K562 (cell line): ENCODE results near the gene NSMF. TPM values are rescaled to one million over a fixed set of nuclear protein-coding genes. Genes with fewer than 3 reads are reported as not detected.
A peak's percentile ranks its signal among the peaks of the same experiment; 100 is the strongest.

Source experiments
- CBX1 ChIP-seq: sonication (generic); IDR thresholded peaks from 2 replicates; pipeline ENCODE4 v1.6.1; 2016; ENCODE audit warnings: antibody characterized with exemption, low read depth, mild to moderate bottlenecking
- ELF1 ChIP-seq: fragments of 200-800 bp; sonication (Bioruptor generic); IDR thresholded peaks from 2 replicates; pipeline ENCODE4 v1.6.1; 2016; ENCODE audit warnings: missing genetic modification characterization, missing compliant biosample characterization
- FOXJ2 ChIP-seq: fragments of 200-800 bp; sonication (Bioruptor generic); IDR thresholded peaks from 2 replicates; pipeline ENCODE4 v1.6.1; 2016; ENCODE audit warnings: missing genetic modification characterization, missing compliant biosample characterization
- HCFC1 ChIP-seq: IDR thresholded peaks from 2 replicates; pipeline ENCODE4 v1.6.1; 2012; ENCODE audit warnings: low read depth, low read length, improper control_type of control experiment
- HNRNPLL ChIP-seq: fragments of 200-400 bp; formaldehyde crosslinking; IDR thresholded peaks from 2 replicates; pipeline ENCODE4 v1.6.1; 2017; ENCODE audit warnings: low read length, low read depth, mild to moderate bottlenecking; ENCODE audit not compliant: poor library complexity, severe bottlenecking
- LARP7 ChIP-seq: fragments of 450-650 bp; IDR thresholded peaks from 2 replicates; pipeline ENCODE4 v1.6.1; 2016
- MAZ ChIP-seq, 2 experiments: fragments of 450-650 bp in 1 of 2; sonication (generic) in 1 of 2; formaldehyde crosslinking; IDR thresholded peaks in 1 of 2; conservative IDR thresholded peaks in 1 of 2; 2 replicates each; pipeline versions ENCODE4 v1.4.0 to v1.5.0; 2020; ENCODE audit warnings: mild to moderate bottlenecking in 1 of 2, missing genetic modification reagents in 1 of 2
- NFE2L1 ChIP-seq: fragments of 450-650 bp; IDR thresholded peaks from 2 replicates; pipeline ENCODE4 v1.6.1; 2016; ENCODE audit warnings: missing genetic modification characterization, low read depth, mild to moderate bottlenecking, missing compliant biosample characterization, moderate library complexity, borderline replicate concordance
- NRF1 ChIP-seq, 2 experiments: fragments of 450-650 bp; IDR thresholded peaks in 1 of 2; conservative IDR thresholded peaks in 1 of 2; 2 replicates each; pipeline ENCODE4 v1.6.1; 2014; ENCODE audit warnings: mild to moderate bottlenecking in 2 of 2
- PCBP1 ChIP-seq: fragments of 200-400 bp; formaldehyde crosslinking; IDR thresholded peaks from 2 replicates; pipeline ENCODE4 v1.6.1; 2018; ENCODE audit warnings: mild to moderate bottlenecking, low read depth, low read length; ENCODE audit not compliant: poor library complexity, severe bottlenecking
- RBM15 ChIP-seq: fragments of 200-400 bp; formaldehyde crosslinking; IDR thresholded peaks from 2 replicates; pipeline ENCODE4 v1.6.1; 2018; ENCODE audit warnings: mild to moderate bottlenecking, low read length, moderate library complexity; ENCODE audit not compliant: insufficient read depth
- SRSF9 ChIP-seq: fragments of 200-400 bp; formaldehyde crosslinking; IDR thresholded peaks from 2 replicates; pipeline ENCODE4 v1.6.1; 2017; ENCODE audit warnings: low read depth, low read length, borderline replicate concordance
- TEAD4 ChIP-seq, 2 experiments: sonication (generic) in 1 of 2; formaldehyde crosslinking in 1 of 2; IDR thresholded peaks; 2 replicates each; pipeline versions ENCODE4 v1.6.1 to v1.8.0; 2012 to 2022; ENCODE audit warnings: borderline replicate concordance in 1 of 2, inconsistent platforms in 1 of 2, low read length in 1 of 2, mild to moderate bottlenecking in 1 of 2, missing genetic modification reagents in 1 of 2
- ZBTB40 ChIP-seq, 2 experiments: fragments of 450-650 bp in 1 of 2; sonication (generic) in 1 of 2; formaldehyde crosslinking in 1 of 2; IDR thresholded peaks; 2 replicates each; pipeline versions ENCODE4 v1.7.1 to v1.9.0; 2016 to 2022; ENCODE audit warnings: inconsistent platforms in 1 of 2, mild to moderate bottlenecking in 1 of 2, missing genetic modification reagents in 1 of 2
- ZNF165 ChIP-seq: fragments of 250-450 bp; sonication (Bioruptor Pico); IDR thresholded peaks from 2 replicates; pipeline ENCODE4 v1.4.0; 2020; ENCODE audit warnings: borderline replicate concordance
- ZNF263 ChIP-seq: sonication (generic); formaldehyde crosslinking; IDR thresholded peaks from 2 replicates; pipeline ENCODE4 v1.8.0; 2022; ENCODE audit warnings: mild to moderate bottlenecking, missing genetic modification reagents, borderline replicate concordance
- polyA plus RNA-seq, 8 experiments: library from polyadenylated mRNA; depleted of rRNA in 4 of 8; stranded (reverse) in 5 of 8; unstranded in 3 of 8; fragments of >200 nt; fragmentation: Nextera tagmentation in 2 of 8; fragmentation: Illumina TruSeq in 1 of 8; extraction: Ambion mirVana in 2 of 8; extraction: Trizol in 1 of 8; gene quantifications; 2 replicates each; pipeline versions ENCODE4 v1.2.1 to v1.2.3, GENCODE V29; 2011 to 2014; ENCODE audit warnings: inconsistent platforms in 1 of 8, missing spikeins in 1 of 8
- total RNA-seq, 7 experiments: library from RNA; depleted of rRNA in 6 of 7; stranded (reverse); fragments of >200 nt in 6 of 7; fragmentation: Illumina TruSeq in 2 of 7; extraction: Trizol in 2 of 7; gene quantifications; 2 replicates each; pipeline versions ENCODE4 v1.2.1 to v1.2.3, GENCODE V29; 2011 to 2021; ENCODE audit warnings: low replicate concordance in 1 of 7

The NSMF gene
- total and polyA plus RNA-seq, 9 of the 15 experiments (the other 6 are each of a cell fraction or from before 2014, with no cell fraction given) = 0.20 to 82.7 (median 29.3) TPM

GRCh38 chr9:137411645-137412380 is 47.3 kb downstream of the NSMF start (continued):
- TF ChIP-seq LARP7 = no peak
- TF ChIP-seq RBM15 = no peak
- peak; percentile 32 to 33; a peak in 2 of 4 replicates for TF ChIP-seq MAZ (CRISPR knock-in tag; conservative IDR thresholded peaks at IDR 0.05 in 1 of 2, IDR thresholded peaks at IDR 0.05 in 1 of 2)
- peak; percentile 100 for TF ChIP-seq PCBP1
- no peak for TF ChIP-seq NFE2L1 (tag)
- TF ChIP-seq ZNF165 (CRISPR knock-in tag) = no peak
- TF ChIP-seq NRF1 (conservative IDR thresholded peaks at IDR 0.05 in 1 of 2, IDR thresholded peaks at IDR 0.05 in 1 of 2) = no peak
- no peak for TF ChIP-seq SRSF9
- TF ChIP-seq ZBTB40 (IDR thresholded peaks at IDR 0.05) = no peak
- no peak for TF ChIP-seq ZBTB40 (CRISPR knock-in tag; IDR thresholded peaks at IDR 0.05)
- TF ChIP-seq CBX1 = 0 out of 2 replicates have a peak, but pooled peaks have one; percentile 35
- TF ChIP-seq ZNF263 = no peak
- TF ChIP-seq ELF1 (tag) = no peak
- TF ChIP-seq FOXJ2 = no peak
- peak; percentile 42 for TF ChIP-seq TEAD4 (IDR thresholded peaks at IDR 0.05; ENCODE audit: low read length)
- TF ChIP-seq TEAD4 (CRISPR knock-in tag; IDR thresholded peaks at IDR 0.05; ENCODE audit: borderline replicate concordance) = no peak
- no peak for TF ChIP-seq HCFC1
- no peak for TF ChIP-seq HNRNPLL
